ENCODE data around the gene KIF11. TPM values are rescaled to one million over a fixed set of nuclear protein-coding genes. Genes with fewer than 3 reads are reported as not detected.

KIF11 gene
- total and polyA plus RNA-seq, 4 donors = 1.0 to 7.5 (median 1.2) TPM

GRCh38 chr10:92655426-92655825 lies 62.5 kb downstream of the KIF11 start:
- ATAC-seq (ENCODE audit: insufficient read depth, low FRiP score) (no peak), DNase-seq (no peak)
- WGBS, 2 donors = 94 to 95% methylated on average over 1 of the region's 1 CpG
- H3K27me3 ChIP-seq (ENCODE audit: control insufficient read depth in 3 of 3, insufficient read depth in 3 of 3, low read length in 2 of 3) = no peaks in the 10 kb centered on the region
- no peaks in the 10 kb centered on the region for H3K4me1 ChIP-seq (ENCODE audit: control insufficient read depth in 5 of 5, insufficient read depth in 5 of 5, low read length in 5 of 5)
- H3K27ac ChIP-seq (ENCODE audit: low read depth in 1 of 2, low read length in 1 of 2) = no peak overlapping the region
- TF ChIP-seq CTCF (IDR thresholded peaks at IDR 0.05; ENCODE audit: control extremely low read depth, extremely low read depth) = no peak
- no peak overlapping the region for H3K4me3 ChIP-seq
- no peak overlapping the region for H3K9ac ChIP-seq (ENCODE audit: insufficient read depth in 1 of 2, low read length in 2 of 2)
- H3K9me3 ChIP-seq (ENCODE audit: control insufficient read depth in 4 of 4, insufficient read depth in 3 of 4, low read length in 3 of 4) = no peaks in the 10 kb centered on the region
- H3K36me3 ChIP-seq (ENCODE audit: control insufficient read depth in 4 of 4, insufficient read depth in 4 of 4, low read length in 4 of 4) = peaks cover 0 to 8% (median 5%) of the 10 kb centered on the region in 4 donors

GRCh38 chr10:92656266-92656961 lies 63.5 kb downstream of the KIF11 start:
- H3K36me3 ChIP-seq (ENCODE audit: control insufficient read depth in 4 of 4, insufficient read depth in 4 of 4, low read length in 4 of 4) = peaks cover 0 to 7% (median 1%) of the 10 kb centered on the region in 4 donors
- no peak for ATAC-seq (ENCODE audit: insufficient read depth, low FRiP score)
- no peak for DNase-seq
- 87 to 95% methylated on average over 7 of the region's 7 CpGs for WGBS, 2 donors
- H3K27me3 ChIP-seq (ENCODE audit: control insufficient read depth in 3 of 3, insufficient read depth in 3 of 3, low read length in 2 of 3) = no peaks in the 10 kb centered on the region
- no peaks in the 10 kb centered on the region for H3K9me3 ChIP-seq (ENCODE audit: control insufficient read depth in 4 of 4, insufficient read depth in 3 of 4, low read length in 3 of 4)
- H3K4me1 ChIP-seq (ENCODE audit: control insufficient read depth in 5 of 5, insufficient read depth in 5 of 5, low read length in 5 of 5) = no peaks in the 10 kb centered on the region
- no peak overlapping the region for H3K4me3 ChIP-seq
- H3K27ac ChIP-seq (ENCODE audit: low read depth in 1 of 2, low read length in 1 of 2) = no peak overlapping the region
- no peak overlapping the region for H3K9ac ChIP-seq (ENCODE audit: insufficient read depth in 1 of 2, low read length in 2 of 2)
- TF ChIP-seq CTCF (IDR thresholded peaks at IDR 0.05; ENCODE audit: control extremely low read depth, extremely low read depth) = no peak

GRCh38 chr10:92657024-92657423 lies 64.1 kb downstream of the KIF11 start:
- Histone ChIP-seq H3K4me1 (ENCODE audit: control insufficient read depth in 5 of 5, insufficient read depth in 5 of 5, low read length in 5 of 5) (no peaks in the 10 kb centered on the region), H3K9me3 (ENCODE audit: control insufficient read depth in 4 of 4, insufficient read depth in 3 of 4, low read length in 3 of 4) (peaks cover 0 to 4% (median 0%) of the 10 kb centered on the region in 4 donors), H3K9ac (ENCODE audit: insufficient read depth in 1 of 2, low read length in 2 of 2) (no peak overlapping the region), H3K36me3 (ENCODE audit: control insufficient read depth in 4 of 4, insufficient read depth in 4 of 4, low read length in 4 of 4) (peaks cover 0 to 7% (median 0%) of the 10 kb centered on the region in 4 donors), H3K27ac (ENCODE audit: low read depth in 1 of 2, low read length in 1 of 2) (no peak overlapping the region), H3K27me3 (ENCODE audit: control insufficient read depth in 3 of 3, insufficient read depth in 3 of 3, low read length in 2 of 3) (no peaks in the 10 kb centered on the region), H3K4me3 (no peak overlapping the region)
- ATAC-seq (ENCODE audit: insufficient read depth, low FRiP score) (no peak), DNase-seq (peak in 1 of 3 donors; percentile 8)
- WGBS, 2 donors = 84 to 85% methylated on average over 5 of the region's 5 CpGs
- TF ChIP-seq CTCF (IDR thresholded peaks at IDR 0.05; ENCODE audit: control extremely low read depth, extremely low read depth) = no peak

GRCh38 chr10:92662848-92663247 lies 69.9 kb downstream of the KIF11 start:
- no peak for ATAC-seq (ENCODE audit: insufficient read depth, low FRiP score)
- no peak for TF ChIP-seq CTCF (IDR thresholded peaks at IDR 0.05; ENCODE audit: control extremely low read depth, extremely low read depth)

More at GRCh38 chr10:92662848-92663247, 69.9 kb downstream of the KIF11 start:
- no peaks in the 10 kb centered on the region for H3K4me1 ChIP-seq (ENCODE audit: control insufficient read depth in 5 of 5, insufficient read depth in 5 of 5, low read length in 5 of 5)
- no peak overlapping the region for H3K4me3 ChIP-seq
- no peak for DNase-seq
- H3K9ac ChIP-seq (ENCODE audit: insufficient read depth in 1 of 2, low read length in 2 of 2) = no peak overlapping the region
- H3K9me3 ChIP-seq (ENCODE audit: control insufficient read depth in 4 of 4, insufficient read depth in 3 of 4, low read length in 3 of 4) = peaks cover 0 to 4% (median 1%) of the 10 kb centered on the region in 4 donors
- no peaks in the 10 kb centered on the region for H3K36me3 ChIP-seq (ENCODE audit: control insufficient read depth in 4 of 4, insufficient read depth in 4 of 4, low read length in 4 of 4)
- H3K27me3 ChIP-seq (ENCODE audit: control insufficient read depth in 3 of 3, insufficient read depth in 3 of 3, low read length in 2 of 3) = no peaks in the 10 kb centered on the region
- no peak overlapping the region for H3K27ac ChIP-seq (ENCODE audit: low read depth in 1 of 2, low read length in 1 of 2)
